ENCODE data around the gene ZFP14.
"Not testable (repeated sequence)": the region's sequence is repeated elsewhere in the genome, so short reads cannot be mapped to it uniquely, and the experiment has no call there.

Gene ZFP14

GRCh38 chr19:36330216-36330615 is 48.8 kb downstream of the ZFP14 start:
- H3K4me3 ChIP-seq (ENCODE audit: low read length): peak overlapping the region; percentile 87
- TF ChIP-seq CTCF (conservative IDR thresholded peaks at IDR 0.05; ENCODE audit: low read depth, low read length): no peak

GRCh38 chr19:36329534-36329933 is 49.5 kb downstream of the ZFP14 start:
- DNase-seq (ENCODE audit: low read depth); H3K4me3 ChIP-seq (ENCODE audit: low read length): not testable (repeated sequence)

More at GRCh38 chr19:36330216-36330615, 48.8 kb downstream of the ZFP14 start:
- DNase-seq (ENCODE audit: low read depth): no peak

- H3K4me3 ChIP-seq (ENCODE audit: low read length); DNase-seq (ENCODE audit: low read depth): not testable (repeated sequence)
Measured at GRCh38 chr19:36326649-36327048, 52.4 kb downstream of the ZFP14 start.

- H3K4me3 ChIP-seq (ENCODE audit: low read length); DNase-seq (ENCODE audit: low read depth): not testable (repeated sequence)
Measured at GRCh38 chr19:36315164-36315563, 63.8 kb downstream of the ZFP14 start.

GRCh38 chr19:36314053-36314452 is 64.9 kb downstream of the ZFP14 start:
- not testable (repeated sequence) for H3K4me3 ChIP-seq (ENCODE audit: low read length); DNase-seq (ENCODE audit: low read depth)

GRCh38 chr19:36311098-36311760 is 67.8 kb downstream of the ZFP14 start:
- H3K4me3 ChIP-seq (ENCODE audit: low read length); DNase-seq (ENCODE audit: low read depth): not testable (repeated sequence)

GRCh38 chr19:36310416-36310990 is 68.5 kb downstream of the ZFP14 start:
- not testable (repeated sequence) for H3K4me3 ChIP-seq (ENCODE audit: low read length); DNase-seq (ENCODE audit: low read depth)

- H3K4me3 ChIP-seq (ENCODE audit: low read length): not testable (repeated sequence)
Measured at GRCh38 chr19:36309759-36310158, 69.2 kb downstream of the ZFP14 start.

GRCh38 chr19:36309309-36309708 is 69.7 kb downstream of the ZFP14 start:
- H3K4me3 ChIP-seq (ENCODE audit: low read length); DNase-seq (ENCODE audit: low read depth): not testable (repeated sequence)

More at GRCh38 chr19:36309759-36310158, 69.2 kb downstream of the ZFP14 start:
- DNase-seq (ENCODE audit: low read depth): not testable (repeated sequence)

GRCh38 chr19:36292317-36292716 is 86.7 kb downstream of the ZFP14 start:
- not testable (repeated sequence) for DNase-seq (ENCODE audit: low read depth); H3K4me3 ChIP-seq (ENCODE audit: low read length)
